Ectodermal cell (in vitro differentiated cells): Measurements from ENCODE around the gene PHF12.

Experiments used
- H3K27ac ChIP-seq: 2 replicates; pipeline ENCODE4 v1.7.0; 2013; ENCODE audit warnings: mild to moderate bottlenecking, low read depth, low read length; ENCODE audit not compliant: insufficient read depth, poor library complexity, severe bottlenecking
- H3K27me3 ChIP-seq: 2 replicates; pipeline ENCODE4 v1.7.0; 2013; ENCODE audit warnings: mild to moderate bottlenecking, low read length; ENCODE audit not compliant: insufficient read depth, control insufficient read depth, poor library complexity, severe bottlenecking
- H3K36me3 ChIP-seq: one replicate; pipeline ENCODE4 v1.7.0; 2013; ENCODE audit warnings: low read length; ENCODE audit not compliant: control insufficient read depth, insufficient read depth
- H3K4me1 ChIP-seq: one replicate; pipeline ENCODE4 v1.7.0; 2013; ENCODE audit warnings: low read length; ENCODE audit not compliant: control insufficient read depth, insufficient read depth
- H3K4me3 ChIP-seq: 2 replicates; pipeline ENCODE4 v1.7.0; 2013; ENCODE audit warnings: low read depth, low read length, control low read depth; ENCODE audit not compliant: insufficient read depth
- H3K9me3 ChIP-seq: 2 replicates; pipeline ENCODE4 v1.7.0; 2013; ENCODE audit warnings: mild to moderate bottlenecking, low read length, moderate library complexity; ENCODE audit not compliant: control insufficient read depth
- WGBS, 2 experiments: methylation state at CpG; one replicate each; pipeline ENCODE4 v1.1.7; 2013; ENCODE audit warnings: missing lambda C conversion rate in 2 of 2; 5-methylcytosine and 5-hydroxymethylcytosine counted together

PHF12 gene

GRCh38 chr17:28862561-28862960 lies 88.8 kb downstream of the PHF12 start:
- 93 to 97% methylated on average over 3 of the region's 3 CpGs for WGBS, 2 experiments
- no peak overlapping the region for H3K27ac ChIP-seq
- peaks cover 3% of the 10 kb centered on the region for H3K4me1 ChIP-seq
- H3K4me3 ChIP-seq = no peak overlapping the region
- H3K9me3 ChIP-seq = no peaks in the 10 kb centered on the region
- H3K36me3 ChIP-seq = peaks cover 18% of the 10 kb centered on the region
- H3K27me3 ChIP-seq = no peaks in the 10 kb centered on the region

DNA sequence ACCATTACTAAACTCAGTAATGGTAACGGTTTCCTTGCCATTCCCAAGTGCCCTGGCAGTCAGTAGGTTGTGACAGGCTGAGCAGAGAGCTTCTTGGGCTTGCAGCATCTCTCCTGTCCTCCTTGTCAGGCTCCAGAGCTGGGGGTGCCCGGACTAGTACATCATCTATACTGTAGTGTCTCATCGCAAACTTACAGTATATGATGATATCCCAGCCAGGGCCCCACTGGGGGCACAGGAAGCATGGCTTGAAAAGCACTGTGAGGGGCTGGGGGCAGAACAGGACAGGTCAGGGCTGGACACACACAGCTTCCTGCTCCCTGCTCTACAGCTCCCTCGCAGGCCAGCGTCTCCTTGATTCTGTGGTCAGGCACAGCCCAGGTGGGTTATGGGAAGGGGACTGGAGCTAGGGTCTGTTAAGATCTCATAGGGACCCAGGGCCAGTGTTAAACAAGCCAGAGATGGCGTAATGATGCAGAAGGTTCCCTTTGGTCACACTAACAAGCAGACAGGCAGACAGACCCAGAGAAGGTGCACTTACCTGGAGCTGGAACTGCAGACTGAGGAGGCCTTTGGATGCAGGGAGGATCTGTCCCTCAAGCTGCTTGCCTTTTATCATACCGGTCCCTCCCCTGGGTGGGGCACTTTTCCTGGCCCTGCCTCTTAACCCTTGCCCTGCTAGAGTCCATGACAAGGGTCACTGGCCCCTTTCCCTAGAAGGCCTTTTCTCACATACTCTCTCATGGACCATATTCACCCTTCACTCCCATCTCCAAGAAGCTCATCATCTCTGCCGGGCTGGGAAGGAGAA lies 89.7 kb downstream of the PHF12 start:
- no peak overlapping the region for H3K4me3 ChIP-seq
- H3K27ac ChIP-seq = no peak overlapping the region
- peaks cover 3% of the 10 kb centered on the region for H3K4me1 ChIP-seq
- no peaks in the 10 kb centered on the region for H3K9me3 ChIP-seq
- no peaks in the 10 kb centered on the region for H3K27me3 ChIP-seq
- peaks cover 18% of the 10 kb centered on the region for H3K36me3 ChIP-seq
- 71 to 75% methylated on average over 8 of the region's 8 CpGs for WGBS, 2 experiments

GRCh38 chr17:28860363-28860808 lies 90.9 kb downstream of the PHF12 start:
- Histone ChIP-seq H3K9me3 (no peaks in the 10 kb centered on the region), H3K27ac (no peak overlapping the region)

GRCh38 chr17:28858801-28859355 lies 92.4 kb downstream of the PHF12 start:
- Histone ChIP-seq H3K27ac (no peak overlapping the region), H3K4me3 (no peak overlapping the region), H3K27me3 (no peaks in the 10 kb centered on the region), H3K9me3 (no peaks in the 10 kb centered on the region), H3K36me3 (peaks cover 21% of the 10 kb centered on the region), H3K4me1 (peaks cover 3% of the 10 kb centered on the region)
- 69 to 76% methylated on average over 2 of the region's 2 CpGs for WGBS, 2 experiments

More at GRCh38 chr17:28860363-28860808, 90.9 kb downstream of the PHF12 start:
- H3K36me3 ChIP-seq = peaks cover 21% of the 10 kb centered on the region
- no peak overlapping the region for H3K4me3 ChIP-seq
- 95 to 98% methylated on average over 4 of the region's 4 CpGs for WGBS, 2 experiments
- H3K4me1 ChIP-seq = peaks cover 3% of the 10 kb centered on the region
- H3K27me3 ChIP-seq = no peaks in the 10 kb centered on the region

DNA sequence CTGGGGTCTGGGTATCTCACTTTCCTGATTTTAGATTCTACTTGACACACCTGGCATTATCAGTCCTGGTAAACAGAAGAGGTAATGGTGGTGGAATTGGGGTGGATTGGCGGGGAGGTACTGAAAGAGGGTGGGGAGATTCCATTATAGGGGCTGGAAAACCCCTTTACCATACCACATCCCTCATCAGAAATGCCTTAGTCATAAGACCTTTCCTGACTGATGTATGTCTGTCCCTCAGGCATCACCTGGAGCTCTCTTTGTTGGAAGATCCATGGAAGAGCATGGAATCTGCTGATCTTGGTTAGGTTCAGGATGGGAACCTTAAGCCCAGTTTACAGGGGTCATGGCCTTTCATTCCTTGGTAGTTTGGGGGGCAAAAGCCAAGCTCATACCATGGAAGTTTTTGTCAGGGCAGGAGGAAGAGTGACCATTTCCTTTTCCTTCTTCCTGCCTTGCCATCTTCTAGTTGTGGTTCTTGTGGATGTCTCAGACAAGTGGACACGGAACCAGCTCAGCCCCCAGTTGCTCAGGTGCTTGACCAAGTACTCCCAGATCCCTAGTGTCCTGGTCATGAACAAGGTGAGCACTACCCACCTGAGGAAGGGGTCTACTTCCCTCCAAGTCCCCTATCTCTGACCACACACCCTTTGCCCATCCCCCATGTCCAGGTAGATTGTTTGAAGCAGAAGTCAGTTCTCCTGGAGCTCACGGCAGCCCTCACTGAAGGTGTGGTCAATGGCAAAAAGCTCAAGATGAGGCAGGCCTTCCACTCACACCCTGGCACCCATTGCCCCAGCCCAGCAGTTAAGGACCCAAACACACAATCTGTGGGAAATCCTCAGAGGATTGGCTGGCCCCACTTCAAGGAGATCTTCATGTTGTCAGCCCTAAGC lies 93.2 kb downstream of the PHF12 start:
- WGBS, 2 experiments = 89 to 97% methylated on average over 2 to 3 of the region's 3 CpGs

DNA sequence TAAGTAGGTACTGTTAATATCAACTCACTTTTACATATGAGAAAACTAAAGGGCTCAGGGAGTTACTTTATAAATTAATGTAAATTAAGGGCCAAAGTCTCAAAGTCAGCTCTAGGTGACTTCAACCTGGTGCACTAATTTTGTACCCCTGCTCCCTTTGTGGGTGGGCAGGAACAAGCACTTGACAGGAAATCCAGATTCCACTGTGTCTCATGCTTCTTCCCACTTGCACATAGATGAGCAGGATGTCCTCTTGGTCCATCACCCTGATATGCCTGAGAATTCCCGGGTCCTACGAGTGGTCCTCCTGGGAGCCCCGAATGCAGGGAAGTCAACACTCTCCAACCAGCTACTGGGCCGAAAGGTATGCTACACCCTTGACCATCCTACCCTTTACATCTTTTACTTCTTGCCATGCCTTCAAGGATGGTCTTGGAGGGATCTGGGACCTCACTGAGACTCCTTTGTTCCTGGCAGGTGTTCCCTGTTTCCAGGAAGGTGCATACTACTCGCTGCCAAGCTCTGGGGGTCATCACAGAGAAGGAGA lies 95.2 kb downstream of the PHF12 start:
- Histone ChIP-seq H3K9me3 (no peaks in the 10 kb centered on the region), H3K27ac (no peak overlapping the region), H3K36me3 (peaks cover 21% of the 10 kb centered on the region), H3K27me3 (no peaks in the 10 kb centered on the region), H3K4me3 (no peak overlapping the region), H3K4me1 (no peaks in the 10 kb centered on the region)
- WGBS, 2 experiments = 92 to 96% methylated on average over 5 of the region's 5 CpGs

More for the DNA sequence above, 93.2 kb downstream of the PHF12 start:
- Histone ChIP-seq H3K4me1 (peaks cover 3% of the 10 kb centered on the region), H3K27ac (no peak overlapping the region), H3K9me3 (no peaks in the 10 kb centered on the region), H3K27me3 (no peaks in the 10 kb centered on the region), H3K36me3 (peaks cover 21% of the 10 kb centered on the region), H3K4me3 (no peak overlapping the region)

DNA sequence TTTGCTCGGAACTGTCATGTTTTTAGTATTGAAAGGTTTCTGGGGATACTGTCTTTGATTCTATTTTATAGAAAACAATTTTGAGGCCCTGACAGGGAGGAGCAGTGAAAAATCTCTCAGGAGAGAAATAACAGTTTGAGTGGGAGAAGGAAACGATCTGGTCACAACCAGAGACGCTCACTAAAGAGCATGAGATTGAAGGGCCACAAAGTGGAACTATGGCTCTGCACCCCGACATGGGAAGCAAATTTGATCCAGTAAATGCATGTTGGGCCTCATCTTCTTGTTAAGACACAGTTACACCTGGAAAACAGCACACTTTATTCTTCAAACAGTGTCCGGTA lies 96.0 kb downstream of the PHF12 start:
- H3K36me3 ChIP-seq = peaks cover 19% of the 10 kb centered on the region
- H3K27ac ChIP-seq = no peak overlapping the region
- H3K9me3 ChIP-seq = no peaks in the 10 kb centered on the region
- WGBS, 2 experiments = 31 to 33% methylated on average over 5 of the region's 5 CpGs
- peak overlapping the region; percentile 90 for H3K4me3 ChIP-seq
- H3K4me1 ChIP-seq = no peaks in the 10 kb centered on the region
- no peaks in the 10 kb centered on the region for H3K27me3 ChIP-seq
